Heart left ventricle (tissue), 13 donors: Measurements from ENCODE around the gene IL23A.

ENCODE experiments used
- CTCF ChIP-seq, 12 donors: fragments of 200-600 bp; sonication (generic) in 4 of 12; IDR thresholded peaks; one replicate each; pipeline versions ENCODE4 v1.5.0 to v1.8.0; 2018 to 2022; ENCODE audit warnings: antibody characterized with exemption in 12 of 12, mild to moderate bottlenecking in 5 of 12
- POLR2A ChIP-seq, 2 donors: fragments of 450-650 bp; IDR thresholded peaks; one replicate each; pipeline ENCODE4 v1.6.1; 2017; ENCODE audit warnings: antibody characterized with exemption in 2 of 2, mild to moderate bottlenecking in 2 of 2, moderate library complexity in 2 of 2
- donor health status: ischemic (EF 13 %, LVEDD 7.1; RV severe dilation, severe dysfunction).
- donor health status: DM: no; HTN: yes; CAD: no.
- donor health status: DM: no; HTN: no; CAD: no.
- donor health status: ischemic (EF 25% LVEDD 6.9; RV normal size, moderate dysfunction).
- donor health status: ischemic (EF 25% LVEDD 5.7; RV mildly dilated, moderate dysfunction).
- donor health status: ischemic (EF 35%, LVEDD 5.7; RV mildly dilated, moderate dysfunction).
- donor health status: nonischemic (EF 11% LVEDD 7.7; RV severe dilation, severe dysfunction).
- donor health status: DM: yes; HTN: yes; CAD: no.
- donor health status: PGD.
- donor health status: ischemic (EF 29% LVEDD 5.4; RV normal size, mild dysfunction).
- donor health status: nonischemic (EF 23%, LVEDD 6.1; RV moderate dilation, normal function).

GRCh38 chr12:56304872-56305590 is 33.7 kb upstream of the IL23A start:
- no peak for TF ChIP-seq CTCF (IDR thresholded peaks at IDR 0.05)
- no peak for TF ChIP-seq POLR2A (IDR thresholded peaks at IDR 0.05)
